SK-N-SH treated with all-trans-retinoic acid at 6 μM for 48 hours (cell line): ENCODE measurements around the gene RAB4A.

Experiments
- ATAC-seq: fragments of 200-7000 bp; cut with Tn5 transposase; 3 replicates; pipeline ENCODE4 v1.9.1; 2020; ENCODE audit warnings: mild to moderate bottlenecking, moderate library complexity
- ARNTL ChIP-seq: fragments of 450-650 bp; formaldehyde crosslinking; IDR thresholded peaks from 2 replicates; pipeline ENCODE4 v1.5.0; 2020; ENCODE audit warnings: low read depth, mild to moderate bottlenecking, moderate library complexity, borderline replicate concordance
- BACH2 ChIP-seq: fragments of 250-450 bp; sonication (Bioruptor Pico); IDR thresholded peaks from 2 replicates; pipeline ENCODE4 v1.9.0; 2021; ENCODE audit warnings: mild to moderate bottlenecking, borderline replicate concordance
- CREB5 ChIP-seq: fragments of 250-450 bp; sonication (Bioruptor Pico); IDR thresholded peaks from 2 replicates; pipeline ENCODE4 v1.5.1; 2020; ENCODE audit warnings: low read depth, mild to moderate bottlenecking, moderate library complexity
- CSDC2 ChIP-seq: fragments of 250-450 bp; sonication (Bioruptor Pico); IDR thresholded peaks from 2 replicates; pipeline ENCODE4 v1.5.0; 2020; ENCODE audit warnings: mild to moderate bottlenecking, moderate library complexity
- CSRNP3 ChIP-seq: fragments of 250-450 bp; sonication (Bioruptor Pico); IDR thresholded peaks from 2 replicates; pipeline ENCODE4 v1.5.1; 2021; ENCODE audit warnings: mild to moderate bottlenecking, moderate library complexity
- ESRRG ChIP-seq: fragments of 250-450 bp; sonication (Bioruptor Pico); IDR thresholded peaks from 2 replicates; pipeline ENCODE4 v1.6.1; 2021; ENCODE audit warnings: mild to moderate bottlenecking
- GLIS3 ChIP-seq: fragments of 250-450 bp; sonication (Bioruptor Pico); IDR thresholded peaks from 2 replicates; pipeline ENCODE4 v1.5.0; 2020; ENCODE audit warnings: mild to moderate bottlenecking, moderate library complexity
- ISL1 ChIP-seq: fragments of 250-450 bp; sonication (Bioruptor Pico); IDR thresholded peaks from 2 replicates; pipeline ENCODE4 v2.1.2; 2022; ENCODE audit warnings: mild to moderate bottlenecking, moderate library complexity
- OSR1 ChIP-seq: fragments of 250-450 bp; sonication (Bioruptor Pico); IDR thresholded peaks from 2 replicates; pipeline ENCODE4 v1.8.0; 2022; ENCODE audit warnings: moderate library complexity, mild to moderate bottlenecking, inconsistent platforms
- PATZ1 ChIP-seq: fragments of 250-450 bp; sonication (Bioruptor Pico); IDR thresholded peaks from 2 replicates; pipeline ENCODE4 v1.8.0; 2020; ENCODE audit warnings: mild to moderate bottlenecking, moderate library complexity, borderline replicate concordance
- POU6F1 ChIP-seq: fragments of 250-450 bp; sonication (Bioruptor Pico); IDR thresholded peaks from 2 replicates; pipeline ENCODE4 v1.8.0; 2021; ENCODE audit warnings: low read depth, mild to moderate bottlenecking, moderate library complexity, borderline replicate concordance
- PPARA ChIP-seq: fragments of 250-450 bp; sonication (Bioruptor Pico); IDR thresholded peaks from 2 replicates; pipeline ENCODE4 v1.5.0; 2020; ENCODE audit warnings: mild to moderate bottlenecking, borderline replicate concordance
- RARB ChIP-seq: fragments of 250-450 bp; sonication (Bioruptor Pico); IDR thresholded peaks from 2 replicates; pipeline ENCODE4 v1.8.0; 2021; ENCODE audit warnings: mild to moderate bottlenecking, moderate library complexity
- SNAI2 ChIP-seq: fragments of 250-450 bp; sonication (Bioruptor Pico); IDR thresholded peaks from 2 replicates; pipeline ENCODE4 v1.5.0; 2020; ENCODE audit warnings: mild to moderate bottlenecking, moderate library complexity
- TCF4 ChIP-seq: fragments of 250-450 bp; sonication (Bioruptor Pico); IDR thresholded peaks from 2 replicates; pipeline ENCODE4 v1.8.0; 2021; ENCODE audit warnings: mild to moderate bottlenecking, moderate library complexity, borderline replicate concordance
- TOX ChIP-seq: fragments of 250-450 bp; sonication (Bioruptor Pico); IDR thresholded peaks from 2 replicates; pipeline ENCODE4 v1.8.0; 2021; ENCODE audit warnings: mild to moderate bottlenecking, moderate library complexity, borderline replicate concordance
- TSHZ2 ChIP-seq: fragments of 250-450 bp; sonication (Bioruptor Pico); IDR thresholded peaks from 2 replicates; pipeline ENCODE4 v1.5.0; 2020; ENCODE audit warnings: mild to moderate bottlenecking, moderate library complexity
- ZC3H10 ChIP-seq: fragments of 250-450 bp; sonication (Bioruptor Pico); IDR thresholded peaks from 2 replicates; pipeline ENCODE4 v1.5.1; 2021; ENCODE audit warnings: mild to moderate bottlenecking, moderate library complexity
- ZFP3 ChIP-seq: fragments of 250-450 bp; sonication (Bioruptor Pico); IDR thresholded peaks from 2 replicates; pipeline ENCODE4 v1.5.0; 2020; ENCODE audit warnings: mild to moderate bottlenecking, moderate library complexity
- ZFP30 ChIP-seq: fragments of 450-650 bp; formaldehyde crosslinking; IDR thresholded peaks from 2 replicates; pipeline ENCODE4 v1.5.0; 2022; ENCODE audit warnings: mild to moderate bottlenecking, moderate library complexity
- ZNF70 ChIP-seq: fragments of 450-650 bp; formaldehyde crosslinking; IDR thresholded peaks from 2 replicates; pipeline ENCODE4 v1.5.0; 2020; ENCODE audit warnings: mild to moderate bottlenecking, moderate library complexity
- ZNF8 ChIP-seq: fragments of 450-650 bp; formaldehyde crosslinking; IDR thresholded peaks from 2 replicates; pipeline ENCODE4 v1.5.0; 2020; ENCODE audit warnings: mild to moderate bottlenecking, moderate library complexity

The RAB4A gene

GRCh38 chr1:229264068-229264467 is 6.8 kb upstream of the RAB4A start:
- TF ChIP-seq CSRNP3 (no peak), ESRRG (no peak), PPARA (no peak), ARNTL (CRISPR knock-in tag) (no peak), OSR1 (CRISPR knock-in tag) (no peak), PATZ1 (CRISPR knock-in tag) (no peak), GLIS3 (CRISPR knock-in tag) (no peak), BACH2 (CRISPR knock-in tag) (no peak), ZFP30 (no peak), CSDC2 (CRISPR knock-in tag) (no peak), TOX (CRISPR knock-in tag) (no peak)

GRCh38 chr1:229264487-229264886 is 6.4 kb upstream of the RAB4A start:
- no peak for ATAC-seq
- TF ChIP-seq ZFP3 (CRISPR knock-in tag) (no peak), GLIS3 (CRISPR knock-in tag) (no peak), ZNF8 (CRISPR knock-in tag) (no peak), CREB5 (CRISPR knock-in tag) (no peak), RARB (CRISPR knock-in tag) (no peak), ZFP30 (no peak), ESRRG (no peak), ISL1 (CRISPR knock-in tag) (no peak), OSR1 (CRISPR knock-in tag) (no peak), TSHZ2 (CRISPR knock-in tag) (no peak), SNAI2 (CRISPR knock-in tag) (no peak), BACH2 (CRISPR knock-in tag) (no peak), CSDC2 (CRISPR knock-in tag) (no peak), ARNTL (CRISPR knock-in tag) (no peak)

More at GRCh38 chr1:229264068-229264467, 6.8 kb upstream of the RAB4A start:
- no peak for ATAC-seq

GRCh38 chr1:229266274-229266673 is 4.6 kb upstream of the RAB4A start:
- TF ChIP-seq ESRRG (no peak), ZNF8 (CRISPR knock-in tag) (no peak), TOX (CRISPR knock-in tag) (no peak), ZC3H10 (no peak), PPARA (no peak), POU6F1 (CRISPR knock-in tag) (no peak), ZNF70 (CRISPR knock-in tag) (no peak), ISL1 (CRISPR knock-in tag) (no peak), ZFP30 (no peak), GLIS3 (CRISPR knock-in tag) (no peak), CREB5 (CRISPR knock-in tag) (no peak), CSDC2 (CRISPR knock-in tag) (no peak), TSHZ2 (CRISPR knock-in tag) (no peak), TCF4 (CRISPR knock-in tag) (no peak), RARB (CRISPR knock-in tag) (no peak), SNAI2 (CRISPR knock-in tag) (no peak), CSRNP3 (no peak)
- no peak for ATAC-seq
